ENCODE results near the gene KSR2. TPM values are rescaled to one million over a fixed set of nuclear protein-coding genes. Genes with fewer than 3 reads are reported as not detected.
A peak's percentile ranks its signal among the peaks of the same experiment; 100 is the strongest.

The KSR2 gene
- total and polyA plus RNA-seq, 7 donors, result under 0.01 to 0.04 (median 0.02) TPM; not detected in 2

DNA sequence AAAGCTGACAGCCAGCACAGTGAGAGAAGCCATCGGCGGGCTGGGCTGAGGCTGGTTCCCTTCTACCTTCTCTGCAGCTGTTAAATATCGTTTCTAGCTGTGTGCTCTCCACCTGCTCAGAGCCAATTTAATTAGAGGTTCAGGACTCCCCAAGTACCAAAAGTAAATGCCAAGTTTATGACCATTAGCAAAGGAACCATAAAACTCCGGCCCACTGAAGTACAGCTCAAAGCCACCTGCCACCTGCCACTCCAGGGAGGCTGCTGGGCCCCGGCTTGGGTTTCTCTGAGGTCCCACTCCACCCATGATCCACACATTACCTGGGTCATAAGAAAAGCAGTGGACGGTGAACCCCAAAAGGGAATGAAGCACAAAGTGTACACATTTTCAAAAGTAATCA is 272.8 kb downstream of the KSR2 start:
- TF ChIP-seq, protein P1, sequence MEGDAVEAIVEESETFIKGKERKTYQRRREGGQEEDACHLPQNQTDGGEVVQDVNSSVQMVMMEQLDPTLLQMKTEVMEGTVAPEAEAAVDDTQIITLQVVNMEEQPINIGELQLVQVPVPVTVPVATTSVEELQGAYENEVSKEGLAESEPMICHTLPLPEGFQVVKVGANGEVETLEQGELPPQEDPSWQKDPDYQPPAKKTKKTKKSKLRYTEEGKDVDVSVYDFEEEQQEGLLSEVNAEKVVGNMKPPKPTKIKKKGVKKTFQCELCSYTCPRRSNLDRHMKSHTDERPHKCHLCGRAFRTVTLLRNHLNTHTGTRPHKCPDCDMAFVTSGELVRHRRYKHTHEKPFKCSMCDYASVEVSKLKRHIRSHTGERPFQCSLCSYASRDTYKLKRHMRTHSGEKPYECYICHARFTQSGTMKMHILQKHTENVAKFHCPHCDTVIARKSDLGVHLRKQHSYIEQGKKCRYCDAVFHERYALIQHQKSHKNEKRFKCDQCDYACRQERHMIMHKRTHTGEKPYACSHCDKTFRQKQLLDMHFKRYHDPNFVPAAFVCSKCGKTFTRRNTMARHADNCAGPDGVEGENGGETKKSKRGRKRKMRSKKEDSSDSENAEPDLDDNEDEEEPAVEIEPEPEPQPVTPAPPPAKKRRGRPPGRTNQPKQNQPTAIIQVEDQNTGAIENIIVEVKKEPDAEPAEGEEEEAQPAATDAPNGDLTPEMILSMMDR (IDR thresholded peaks at IDR 0.05), result no peak
- ATAC-seq, result no peak
- WGBS, 3 donors, result 25 to 29% (median 27%) methylated on average over 6 of the region's 6 CpGs
- Histone ChIP-seq H3K4me3 (no peak overlapping the region), H3K4me1 (no peaks in the 10 kb centered on the region), H3K9me3 (peaks cover 3% of the 10 kb centered on the region), H3K36me3 (ENCODE audit: insufficient read depth in 1 of 2, low read depth in 1 of 2) (no peaks in the 10 kb centered on the region), H3K27me3 (ENCODE audit: insufficient read depth in 3 of 3, low read length in 2 of 3) (no peaks in the 10 kb centered on the region), H3K27ac (no peak overlapping the region)
- intact Hi-C loops (cut with DNase I), result no loop called here
- no peak for DNase-seq

DNA sequence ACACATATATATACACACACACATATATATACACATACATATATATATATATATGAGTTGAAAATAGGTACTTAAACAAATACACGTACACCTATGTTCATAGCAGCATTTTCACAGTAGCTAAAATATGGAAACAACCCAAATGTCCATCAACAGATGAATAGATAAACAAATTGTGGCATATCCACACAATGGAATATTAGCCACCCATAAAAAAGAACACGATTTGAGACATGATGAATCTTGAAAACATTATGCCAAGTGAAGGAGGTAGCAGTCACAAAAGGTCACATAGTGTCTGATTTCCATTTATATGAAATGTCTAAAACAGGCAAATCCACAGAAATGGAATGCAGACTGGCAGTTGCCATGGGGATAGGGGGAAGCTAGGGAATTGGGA is 276.3 kb downstream of the KSR2 start:
- TF ChIP-seq, protein P1 (IDR thresholded peaks at IDR 0.05), result no peak

DNA sequence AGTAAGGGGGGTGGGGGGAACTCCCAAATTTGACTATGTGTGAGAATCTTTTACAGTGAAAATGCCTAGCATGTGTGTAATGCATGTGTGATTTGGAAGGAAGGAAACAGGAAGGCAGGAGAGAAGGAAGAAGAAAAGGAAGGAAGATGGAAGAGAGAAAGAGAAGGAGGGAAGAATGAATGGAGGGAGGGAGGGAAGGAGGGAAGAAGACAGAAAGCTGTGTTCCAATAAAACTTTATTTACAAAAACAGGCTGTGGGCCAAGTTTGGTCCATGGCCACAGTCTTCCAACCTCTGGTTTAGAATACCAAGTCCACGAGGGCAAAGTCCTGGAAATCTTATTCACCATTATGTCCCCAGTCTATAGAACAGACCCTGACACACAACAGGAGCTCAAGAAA is 278.9 kb downstream of the KSR2 start:
- Histone ChIP-seq H3K36me3 (ENCODE audit: insufficient read depth in 1 of 2, low read depth in 1 of 2) (no peaks in the 10 kb centered on the region), H3K9me3 (peaks cover 3% of the 10 kb centered on the region), H3K27me3 (ENCODE audit: insufficient read depth in 3 of 3, low read length in 2 of 3) (peaks cover 0 to 2% (median 0%) of the 10 kb centered on the region in 3 donors), H3K4me3 (no peak overlapping the region), H3K4me1 (no peaks in the 10 kb centered on the region), H3K27ac (no peak overlapping the region)
- WGBS, 3 donors, result 38 to 59% (median 45%) methylated on average over 1 of the region's 1 CpG
- DNase-seq, result no peak
- ATAC-seq, result no peak
- TF ChIP-seq, protein P1 (IDR thresholded peaks at IDR 0.05), result no peak
- intact Hi-C loops (cut with DNase I), result no loop called here

More for the DNA sequence above, 276.3 kb downstream of the KSR2 start:
- H3K27me3 ChIP-seq (ENCODE audit: insufficient read depth in 3 of 3, low read length in 2 of 3), result no peaks in the 10 kb centered on the region
- DNase-seq, result no peak
- peaks cover 3% of the 10 kb centered on the region for H3K9me3 ChIP-seq
- intact Hi-C loops (cut with DNase I), result no loop called here
- no peak for ATAC-seq
- 89 to 90% (median 89%) methylated on average over 2 of the region's 2 CpGs for WGBS, 3 donors
- H3K27ac ChIP-seq, result no peak overlapping the region
- H3K36me3 ChIP-seq (ENCODE audit: insufficient read depth in 1 of 2, low read depth in 1 of 2), result no peaks in the 10 kb centered on the region
- H3K4me3 ChIP-seq, result no peak overlapping the region
- H3K4me1 ChIP-seq, result no peaks in the 10 kb centered on the region

DNA sequence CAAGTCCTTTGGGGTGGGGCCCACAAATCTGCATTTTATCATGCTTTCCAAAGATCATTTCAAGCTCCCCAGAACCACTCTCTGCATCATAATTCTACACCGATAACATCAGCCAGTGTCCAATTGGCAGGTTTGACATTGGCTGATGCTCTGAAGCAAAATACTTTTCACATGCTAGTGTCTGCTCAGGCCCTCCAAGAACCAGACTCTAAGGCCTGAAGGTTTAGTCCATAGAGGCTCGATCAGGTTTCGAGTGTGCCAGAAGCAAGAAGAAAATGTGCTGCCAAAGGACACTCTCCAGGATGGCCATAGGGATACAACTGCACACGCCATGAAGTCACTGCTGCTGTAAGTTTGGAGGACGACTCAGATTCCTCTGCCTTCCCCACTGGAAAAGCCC is 280.3 kb downstream of the KSR2 start:
- 67 to 73% (median 67%) methylated on average over 5 of the region's 5 CpGs for WGBS, 3 donors
- Histone ChIP-seq H3K27ac (no peak overlapping the region), H3K9me3 (peaks cover 3% of the 10 kb centered on the region), H3K4me3 (no peak overlapping the region), H3K27me3 (ENCODE audit: insufficient read depth in 3 of 3, low read length in 2 of 3) (peaks cover 0 to 2% (median 0%) of the 10 kb centered on the region in 3 donors), H3K4me1 (no peaks in the 10 kb centered on the region), H3K36me3 (ENCODE audit: insufficient read depth in 1 of 2, low read depth in 1 of 2) (no peaks in the 10 kb centered on the region)
- DNase-seq (no peak), ATAC-seq (no peak)
- TF ChIP-seq, protein P1 (IDR thresholded peaks at IDR 0.05), result no peak
- intact Hi-C loops (cut with DNase I), result no loop called here

DNA sequence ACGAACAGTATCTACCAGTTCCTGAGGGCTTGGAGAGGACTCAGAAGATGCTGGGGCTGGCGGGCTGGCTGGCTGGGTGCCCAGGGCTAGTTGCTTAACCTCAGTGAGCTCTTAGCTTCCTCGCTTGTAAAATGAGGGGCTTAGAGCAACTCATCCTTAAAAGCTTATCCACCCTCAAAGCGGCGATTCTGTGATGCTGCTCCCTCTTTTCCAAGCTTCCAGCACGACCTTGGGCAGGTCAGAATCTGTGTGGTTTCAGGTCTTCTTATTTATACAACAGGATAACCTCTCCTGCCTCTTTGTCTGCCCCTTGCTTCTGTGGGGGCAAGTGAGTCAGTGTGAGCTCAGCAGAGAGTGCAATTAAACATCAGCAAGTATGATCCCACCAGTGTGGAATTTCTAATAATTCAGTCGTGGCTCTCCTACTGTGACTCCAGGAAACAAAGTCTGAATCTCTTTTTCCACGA is 281.8 kb downstream of the KSR2 start:
- Histone ChIP-seq H3K27ac (no peak overlapping the region), H3K36me3 (ENCODE audit: insufficient read depth in 1 of 2, low read depth in 1 of 2) (no peaks in the 10 kb centered on the region), H3K9me3 (no peaks in the 10 kb centered on the region), H3K4me1 (no peaks in the 10 kb centered on the region), H3K4me3 (no peak overlapping the region), H3K27me3 (ENCODE audit: insufficient read depth in 3 of 3, low read length in 2 of 3) (peaks cover 0 to 6% (median 2%) of the 10 kb centered on the region in 3 donors)
- intact Hi-C loops (cut with DNase I), result no loop called here
- DNase-seq (peak; percentile 70 to 74), ATAC-seq (peak in 1 of 4 donors; percentile 46)
- TF ChIP-seq, protein P1 (IDR thresholded peaks at IDR 0.05), result no peak
- 35 to 37% (median 36%) methylated on average over 8 of the region's 8 CpGs for WGBS, 3 donors

Measured in psoas muscle (tissue), 8 donors.